SIG-M5 treated with dmso at 0.1 percent for 504 hours (cell line): ENCODE data around the gene NEK6.

Source experiments
- DNase-seq: peaks from one replicate; lab custom pipeline; 2025; ENCODE audit not compliant: unreplicated experiment; lab: John Stamatoyannopoulos, UW

The NEK6 gene

DNA sequence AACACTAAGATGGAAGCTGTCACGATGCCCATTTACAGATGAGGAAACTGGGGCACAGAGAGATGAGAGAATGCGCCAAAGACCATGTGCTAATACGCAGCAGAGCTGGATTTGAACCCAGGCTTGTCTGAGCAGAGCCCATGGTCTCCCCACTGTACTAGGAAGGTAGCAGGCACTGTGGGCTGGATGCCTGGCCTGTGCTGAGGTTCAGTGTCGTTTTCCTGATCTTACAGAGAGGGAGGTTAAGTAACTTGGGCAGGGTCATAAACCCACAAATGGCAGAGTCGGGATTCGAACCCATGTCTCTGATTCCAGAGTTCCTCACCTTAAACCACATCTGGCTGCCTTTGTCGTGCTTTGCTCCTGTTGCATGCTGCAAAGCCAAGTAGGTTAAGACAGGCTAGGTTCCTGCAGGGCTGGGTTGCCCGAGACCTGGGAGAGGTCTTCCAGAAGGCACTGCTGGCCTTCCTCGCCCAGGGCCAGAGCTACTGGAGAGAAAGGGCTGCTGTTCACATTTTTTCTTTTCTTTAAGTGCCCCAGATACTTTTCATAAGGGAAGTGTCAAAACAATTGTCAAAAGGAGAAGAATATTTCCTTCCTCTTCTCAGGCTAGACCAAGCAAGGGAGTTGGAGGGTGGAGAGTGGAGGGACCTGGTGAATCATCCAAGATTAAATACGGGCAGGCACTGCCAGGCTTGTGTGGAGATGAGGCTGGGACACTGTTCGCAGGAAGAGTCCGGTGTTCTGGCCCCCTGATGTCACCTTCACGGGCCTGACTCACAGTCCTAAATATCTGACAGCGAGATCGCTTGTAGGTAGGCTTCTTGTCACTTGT is 3.2 kb downstream of the NEK6 start:
- DNase-seq: peak; percentile 92

- no peak for DNase-seq
Observed at GRCh38 chr9:124261736-124262648, 4.2 kb downstream of the NEK6 start.

DNA sequence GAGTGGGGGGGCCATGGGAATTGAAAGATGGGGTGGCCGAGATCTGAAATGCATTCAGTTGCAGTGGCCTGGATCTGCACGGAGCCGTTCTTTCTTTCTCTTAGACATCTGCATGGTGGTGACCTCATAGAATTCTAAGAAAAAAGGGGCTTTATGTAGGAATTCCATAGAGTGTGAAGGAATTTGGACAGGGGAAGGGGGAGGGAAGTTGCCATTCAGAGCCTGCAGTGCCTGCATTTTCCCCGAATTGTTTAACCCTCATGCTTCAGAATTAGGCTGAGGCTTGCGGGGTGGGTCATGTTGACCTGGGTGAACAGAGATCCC is 4.9 kb downstream of the NEK6 start:
- no peak for DNase-seq

- DNase-seq: no peak
Observed at GRCh38 chr9:124263213-124263612, 5.5 kb downstream of the NEK6 start.

- DNase-seq: no peak
Observed at GRCh38 chr9:124263800-124264426, 6.2 kb downstream of the NEK6 start.

DNA sequence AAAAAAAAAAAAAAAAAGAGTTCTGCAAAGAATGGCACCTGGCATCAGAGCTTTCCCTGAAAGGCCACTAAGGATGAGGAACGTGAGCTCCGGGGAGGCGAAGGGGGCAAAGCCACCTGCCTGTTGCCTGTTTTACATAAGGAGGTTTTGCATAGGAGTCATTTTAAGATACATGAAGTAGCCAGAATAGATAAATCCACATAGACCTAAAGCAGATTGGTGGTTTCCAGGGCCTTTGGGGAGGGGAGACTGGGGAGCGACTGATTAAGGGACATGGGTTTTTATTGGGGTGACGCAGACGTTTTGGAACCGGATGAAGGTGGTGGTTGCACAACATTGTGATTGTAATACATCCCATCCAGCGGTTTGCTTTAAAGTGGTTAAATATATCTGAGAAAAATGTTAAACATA is 7.1 kb downstream of the NEK6 start:
- DNase-seq: peak; percentile 79

GRCh38 chr9:124265551-124265950 is 7.8 kb downstream of the NEK6 start:
- DNase-seq: no peak

DNA sequence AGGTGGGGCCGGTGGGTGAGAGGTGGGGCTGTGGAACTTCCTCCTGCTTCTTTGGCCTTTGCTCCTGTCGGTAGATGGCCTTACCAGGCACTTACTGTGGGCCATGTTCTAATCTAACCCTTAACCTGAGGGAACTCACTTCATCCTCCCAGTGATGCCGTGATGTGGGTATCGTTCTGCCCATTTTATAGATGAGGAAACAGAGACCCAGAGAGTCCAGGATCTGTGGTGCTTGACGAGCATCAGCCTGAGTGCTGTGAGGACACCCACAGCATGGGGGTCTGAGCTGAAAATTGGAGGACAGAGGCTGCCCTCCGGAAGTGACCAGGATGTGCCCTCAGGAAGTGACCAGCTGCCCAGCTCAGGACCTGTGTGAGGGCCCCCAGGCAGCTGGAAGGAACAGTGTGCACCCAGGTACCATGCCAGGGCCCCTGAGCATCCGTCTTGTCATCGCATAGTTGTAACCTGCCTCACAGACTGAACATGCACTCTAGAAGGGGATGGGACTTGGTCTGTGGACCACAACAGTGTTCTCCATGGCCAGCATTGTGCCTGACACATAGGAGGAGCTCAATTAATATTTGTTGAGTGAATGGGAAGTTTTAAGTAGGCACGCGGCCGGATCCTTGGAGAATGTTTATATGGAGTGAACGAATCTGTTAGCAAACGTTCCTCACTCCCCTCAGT is 8.5 kb downstream of the NEK6 start:
- no peak for DNase-seq

- no peak for DNase-seq
Observed at GRCh38 chr9:124266826-124267201, 9.1 kb downstream of the NEK6 start.

DNA sequence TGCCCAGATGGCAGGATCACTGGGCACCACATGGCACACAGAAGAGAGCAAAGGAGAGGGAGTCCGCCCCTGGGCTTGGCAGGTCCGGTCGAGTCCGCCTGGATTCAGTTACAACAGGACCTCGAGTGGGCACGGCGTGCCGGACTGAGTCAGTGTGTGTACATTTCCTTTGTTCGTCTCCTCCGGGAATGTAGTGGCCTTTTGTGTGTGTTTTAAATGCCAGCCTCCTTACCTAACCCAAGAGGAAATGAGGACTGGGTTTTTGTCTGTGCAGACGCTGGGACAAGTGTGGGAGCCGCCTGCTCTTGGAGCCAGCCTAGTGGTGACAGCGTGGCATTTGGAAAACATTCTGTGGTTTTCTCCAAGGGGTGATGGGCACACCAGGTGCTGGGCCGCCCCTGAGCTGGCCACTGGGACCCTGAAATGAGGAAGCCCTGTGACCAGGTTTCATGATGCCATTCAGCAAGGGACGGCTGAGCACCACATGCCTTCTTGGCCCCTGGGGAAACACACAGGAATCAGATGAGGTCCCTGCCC is 9.6 kb downstream of the NEK6 start:
- DNase-seq: peak; percentile 31

- no peak for DNase-seq
Observed at GRCh38 chr9:124268248-124268647, 10.5 kb downstream of the NEK6 start.

DNA sequence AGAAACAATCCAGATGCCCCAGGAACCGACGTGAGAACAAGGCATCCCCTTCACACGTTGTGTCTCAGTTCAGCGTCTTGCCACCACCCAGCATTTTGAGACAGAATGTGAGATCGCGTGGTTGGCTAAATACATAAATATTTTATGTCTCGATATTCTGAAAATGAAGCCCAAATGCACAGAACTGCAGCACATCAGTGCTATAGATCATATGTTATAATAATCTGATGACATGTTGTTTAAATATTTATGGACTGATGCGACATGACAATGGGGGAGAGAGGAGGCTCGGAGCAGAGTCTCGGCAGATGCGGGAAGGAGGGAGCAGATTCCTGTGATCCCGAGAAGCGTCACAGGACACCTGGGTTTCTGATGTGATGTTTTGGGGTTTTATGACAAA is 10.9 kb downstream of the NEK6 start:
- DNase-seq: no peak

DNA sequence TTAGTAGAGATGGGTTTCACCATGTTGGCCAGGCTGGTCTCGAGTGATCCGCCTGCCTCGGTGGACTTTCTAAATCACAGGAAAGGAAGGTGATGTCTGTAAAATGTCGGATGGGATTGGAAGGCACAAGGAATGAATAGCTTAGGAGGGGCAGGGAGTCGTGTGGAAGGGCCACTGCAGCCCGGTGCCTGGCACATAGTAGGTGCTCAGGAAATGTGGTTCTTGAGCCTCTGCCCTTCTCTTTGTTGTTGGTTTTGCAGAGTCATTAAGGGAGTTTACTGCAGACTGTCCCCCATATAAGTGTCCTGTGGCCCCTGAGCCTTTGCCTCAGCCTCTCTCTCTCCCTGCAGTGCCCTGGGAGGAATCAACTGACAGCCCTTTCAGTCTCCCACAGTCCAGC is 11.8 kb downstream of the NEK6 start:
- no peak for DNase-seq

GRCh38 chr9:124270504-124271335 is 13.0 kb downstream of the NEK6 start:
- no peak for DNase-seq

DNA sequence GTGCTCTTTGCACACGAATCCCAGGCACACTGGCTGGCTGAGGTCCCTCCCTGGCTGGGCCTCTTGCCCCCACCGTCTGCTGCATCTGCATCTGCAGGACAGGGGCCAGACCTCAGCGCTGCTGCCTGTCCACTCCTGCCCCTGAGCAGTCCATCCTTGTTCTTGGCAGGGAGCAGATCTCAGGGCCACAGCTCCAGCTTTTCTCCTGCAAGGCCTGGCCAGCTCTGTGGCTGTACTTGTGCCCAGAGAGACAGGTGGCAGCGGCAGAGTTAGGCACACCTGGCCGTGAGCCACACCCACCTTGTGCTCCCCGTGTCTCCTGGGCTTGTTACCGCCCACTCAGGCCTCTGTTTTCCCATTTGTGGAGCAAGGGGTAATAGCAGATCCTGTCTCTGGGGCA is 13.9 kb downstream of the NEK6 start:
- DNase-seq: no peak

GRCh38 chr9:124272118-124272517 is 14.4 kb downstream of the NEK6 start:
- no peak for DNase-seq

- DNase-seq: no peak
Observed at GRCh38 chr9:124272979-124273378, 15.2 kb downstream of the NEK6 start.

DNA sequence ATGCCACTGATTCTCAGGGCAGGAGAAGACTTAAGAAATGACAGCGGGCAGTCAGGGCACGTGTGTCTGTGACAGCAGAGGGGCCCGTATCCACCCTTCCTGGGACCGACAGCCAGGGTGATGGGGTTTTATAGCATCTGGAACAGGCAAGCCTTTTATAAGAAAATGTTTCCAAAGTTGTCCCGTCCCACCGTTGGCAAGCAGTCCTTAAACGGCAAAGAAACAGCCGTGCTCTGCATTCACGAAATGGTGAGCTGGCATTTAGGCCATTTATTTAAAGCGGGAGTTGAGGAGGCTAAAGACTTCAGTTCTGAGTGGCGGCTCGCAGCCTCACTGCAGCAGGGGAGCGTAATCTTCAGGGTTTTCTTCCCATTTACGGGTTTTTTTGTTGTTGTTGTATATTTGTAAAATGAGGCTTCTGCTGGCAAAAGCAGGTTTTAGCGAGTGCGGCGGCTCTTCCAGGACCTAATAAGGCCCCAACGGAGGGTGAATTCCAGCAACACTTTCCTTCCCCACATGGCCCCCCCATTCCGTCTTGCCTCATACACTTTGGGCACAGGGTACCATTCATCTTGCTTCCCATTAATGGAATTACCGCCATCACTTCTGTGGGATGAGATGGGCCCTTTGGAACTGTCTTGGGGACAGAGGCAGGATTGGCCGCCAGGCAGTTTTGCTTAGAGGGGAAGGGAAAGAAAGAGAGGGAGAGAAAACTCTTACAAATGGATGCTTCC is 15.8 kb downstream of the NEK6 start:
- DNase-seq: no peak

DNA sequence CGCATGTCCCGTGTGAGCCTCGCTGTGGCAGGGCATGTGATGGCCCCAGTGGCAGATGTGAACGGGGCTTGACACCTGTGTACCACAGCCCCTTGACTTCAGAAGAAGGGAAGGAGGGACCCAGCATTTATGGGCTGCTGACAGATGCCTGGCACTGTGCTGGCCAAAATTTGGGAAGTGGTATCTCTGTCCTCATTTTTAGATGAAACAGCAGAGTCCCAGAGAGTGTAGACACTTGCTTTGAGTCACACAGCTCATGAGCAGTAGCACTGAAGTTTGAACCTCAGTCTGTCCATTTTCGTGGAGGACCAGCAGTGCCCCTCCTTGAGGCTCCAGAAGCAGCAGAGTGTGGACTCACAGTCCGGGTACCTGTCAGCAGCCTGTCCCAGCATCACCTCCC is 16.5 kb downstream of the NEK6 start:
- no peak for DNase-seq
